ENCODE results near the gene HINT1. TPM values are rescaled to one million over a fixed set of nuclear protein-coding genes. Genes with fewer than 3 reads are reported as not detected.

Gene HINT1
- total RNA-seq, 2 donors from 2014 or later = 269 to 288 TPM

DNA sequence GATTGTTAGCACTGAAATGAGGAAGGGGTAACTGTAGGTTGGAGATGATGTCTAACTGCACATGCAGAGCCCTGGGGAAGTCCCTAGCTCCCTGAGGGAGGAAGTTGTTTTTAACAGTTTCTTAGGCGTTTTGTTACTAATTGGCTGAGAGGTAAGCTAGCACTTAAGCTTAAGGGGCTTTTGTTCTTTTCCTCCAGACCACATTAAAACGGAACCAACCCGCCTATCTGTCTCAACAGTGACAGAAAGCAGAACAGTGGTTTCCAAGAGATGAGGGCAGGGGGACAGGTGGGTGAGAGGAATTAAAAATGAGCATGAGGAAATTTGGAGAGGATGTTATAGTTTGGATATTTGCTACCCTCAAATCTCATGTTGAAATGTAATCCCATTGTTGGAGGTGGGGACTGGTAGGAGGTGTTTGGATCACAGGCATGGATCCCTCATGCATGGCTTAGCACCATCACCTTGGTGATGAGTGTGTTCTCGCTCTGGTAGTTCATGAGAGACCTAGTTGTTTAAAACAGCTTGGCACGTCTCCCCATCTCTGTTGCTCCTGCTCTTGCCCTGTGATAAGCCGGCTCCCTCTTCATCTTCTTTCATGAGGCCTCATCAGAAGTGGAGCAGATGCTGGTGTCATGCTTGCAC, 44.6 kb upstream of the HINT1 start:
- intact Hi-C loops (cut with DNase I) = no loop called here
- Histone ChIP-seq H3K27me3 (no peaks in the 10 kb centered on the region), H3K9me3 (no peaks in the 10 kb centered on the region), H3K27ac (peak overlapping the region; percentile 44), H3K4me3 (no peak overlapping the region), H3K9ac (ENCODE audit: low read depth in 2 of 2, low read length in 2 of 2) (no peak overlapping the region), H3K4me1 (peaks cover 6% of the 10 kb centered on the region), H3K36me3 (no peaks in the 10 kb centered on the region)
- no peak for TF ChIP-seq CTCF (IDR thresholded peaks at IDR 0.05)
- peak; percentile 46 for DNase-seq

- Histone ChIP-seq H3K27ac (peak overlapping the region; percentile 44), H3K9me3 (no peaks in the 10 kb centered on the region), H3K4me3 (no peak overlapping the region), H3K9ac (ENCODE audit: low read depth in 2 of 2, low read length in 2 of 2) (no peak overlapping the region), H3K27me3 (no peaks in the 10 kb centered on the region), H3K4me1 (peaks cover 6% of the 10 kb centered on the region), H3K36me3 (no peaks in the 10 kb centered on the region)
- no peak for TF ChIP-seq CTCF (IDR thresholded peaks at IDR 0.05)
- DNase-seq = no peak
- intact Hi-C loops (cut with DNase I) = no loop called here
Measured at GRCh38 chr5:131209175-131209505, 44.1 kb upstream of the HINT1 start.

GRCh38 chr5:131206772-131207171, 41.7 kb upstream of the HINT1 start:
- Histone ChIP-seq H3K9ac (ENCODE audit: low read depth in 2 of 2, low read length in 2 of 2) (peak overlapping the region in 1 of 2 donors; percentile 14), H3K27me3 (no peaks in the 10 kb centered on the region), H3K9me3 (no peaks in the 10 kb centered on the region), H3K4me3 (no peak overlapping the region), H3K36me3 (no peaks in the 10 kb centered on the region), H3K4me1 (peaks cover 6% of the 10 kb centered on the region), H3K27ac (peak overlapping the region; percentile 42)
- intact Hi-C loops (cut with DNase I) = no loop called here
- no peak for DNase-seq
- TF ChIP-seq CTCF (IDR thresholded peaks at IDR 0.05) = no peak

- DNase-seq = peak; percentile 50
- peaks cover 6% of the 10 kb centered on the region for H3K4me1 ChIP-seq
- no peak for TF ChIP-seq CTCF (IDR thresholded peaks at IDR 0.05)
Measured at GRCh38 chr5:131206061-131206460, 41.0 kb upstream of the HINT1 start.

DNA sequence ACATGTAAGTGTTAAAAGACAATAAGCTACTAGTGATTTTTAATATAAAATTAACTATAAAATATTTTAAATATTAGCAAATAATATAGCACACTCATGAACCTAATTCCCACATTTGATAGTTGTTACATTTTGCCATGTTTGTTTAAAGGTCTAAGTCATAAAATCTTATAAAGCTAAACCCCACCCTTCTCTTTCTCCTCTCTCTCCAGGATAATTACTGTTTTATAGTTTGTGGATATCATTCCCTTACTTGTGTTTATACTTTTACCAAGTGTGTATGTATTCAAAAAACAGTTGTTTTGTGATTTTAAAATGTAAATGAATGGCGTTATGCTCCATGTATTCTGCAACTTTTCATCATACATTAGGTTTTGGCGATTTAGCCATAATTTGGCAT, 39.9 kb upstream of the HINT1 start:
- no peak for TF ChIP-seq CTCF (IDR thresholded peaks at IDR 0.05)
- Histone ChIP-seq H3K9me3 (no peaks in the 10 kb centered on the region), H3K36me3 (no peaks in the 10 kb centered on the region), H3K27ac (peak overlapping the region; percentile 28), H3K27me3 (no peaks in the 10 kb centered on the region), H3K4me1 (no peaks in the 10 kb centered on the region), H3K9ac (ENCODE audit: low read depth in 2 of 2, low read length in 2 of 2) (no peak overlapping the region), H3K4me3 (no peak overlapping the region)
- intact Hi-C loops (cut with DNase I) = no loop called here
- no peak for DNase-seq

More at GRCh38 chr5:131206061-131206460, 41.0 kb upstream of the HINT1 start:
- intact Hi-C loops (cut with DNase I) = no loop called here
- no peak overlapping the region for H3K4me3 ChIP-seq
- peak overlapping the region; percentile 42 for H3K27ac ChIP-seq
- no peaks in the 10 kb centered on the region for H3K27me3 ChIP-seq
- no peaks in the 10 kb centered on the region for H3K9me3 ChIP-seq
- H3K36me3 ChIP-seq = no peaks in the 10 kb centered on the region
- no peak overlapping the region for H3K9ac ChIP-seq (ENCODE audit: low read depth in 2 of 2, low read length in 2 of 2)

Data from colonic mucosa (tissue), 4 donors.